Smooth muscle cell (in vitro differentiated cells): ENCODE data around the gene ZNF853. TPM values are rescaled to one million over a fixed set of nuclear protein-coding genes. Genes with fewer than 3 reads are reported as not detected.
"Not testable (repeated sequence)": the region's sequence is repeated elsewhere in the genome, so short reads cannot be mapped to it uniquely, and the experiment has no call there.

ENCODE experiments used
- DNase-seq: peaks from one replicate; lab custom pipeline; 2025; ENCODE audit not compliant: unreplicated experiment; lab: John Stamatoyannopoulos, UW
- H2AFZ ChIP-seq: fragments of 200-600 bp; sonication (generic); 2 replicates; pipeline ENCODE4 v1.6.0; 2016; ENCODE audit warnings: antibody characterized with exemption, low read depth, mild to moderate bottlenecking
- H3F3A ChIP-seq: fragments of 200-600 bp; sonication (generic); 2 replicates; pipeline ENCODE4 v1.6.0; 2017; ENCODE audit warnings: antibody characterized with exemption, low read depth
- H3K27ac ChIP-seq: fragments of 200-600 bp; sonication (generic); 2 replicates; pipeline ENCODE4 v1.5.1; 2016; ENCODE audit warnings: low read depth, mild to moderate bottlenecking
- H3K27me3 ChIP-seq: fragments of 200-600 bp; sonication (generic); 2 replicates; pipeline ENCODE4 v1.6.1; 2016; ENCODE audit warnings: low read depth, mild to moderate bottlenecking
- H3K36me3 ChIP-seq: fragments of 200-600 bp; sonication (generic); 2 replicates; pipeline ENCODE4 v1.5.1; 2016; ENCODE audit warnings: low read depth
- H3K4me1 ChIP-seq: fragments of 200-600 bp; sonication (generic); 2 replicates; pipeline ENCODE4 v1.5.1; 2016; ENCODE audit warnings: low read depth
- H3K4me2 ChIP-seq: fragments of 200-600 bp; sonication (generic); 2 replicates; pipeline ENCODE4 v1.6.0; 2016; ENCODE audit warnings: mild to moderate bottlenecking
- H3K4me3 ChIP-seq: fragments of 200-600 bp; sonication (generic); 2 replicates; pipeline ENCODE4 v1.5.1; 2016; ENCODE audit warnings: mild to moderate bottlenecking
- H3K79me2 ChIP-seq: fragments of 200-600 bp; sonication (generic); 2 replicates; pipeline ENCODE4 v1.6.0; 2016; ENCODE audit warnings: low read depth, mild to moderate bottlenecking
- H3K9ac ChIP-seq: fragments of 200-600 bp; sonication (generic); 2 replicates; pipeline ENCODE4 v1.6.0; 2016; ENCODE audit warnings: low read depth
- H3K9me3 ChIP-seq: fragments of 200-600 bp; sonication (generic); replicated peaks from 2 replicates; pipeline ENCODE4 v1.5.1; 2016; ENCODE audit warnings: low read depth
- H4K20me1 ChIP-seq: fragments of 200-600 bp; sonication (generic); 2 replicates; pipeline ENCODE4 v1.6.0; 2016; ENCODE audit warnings: low read depth
- WGBS: methylation state at CpG from one replicate; pipeline ENCODE4 v1.1.7; 2016; ENCODE audit warnings: low lambda C conversion rate; 5-methylcytosine and 5-hydroxymethylcytosine counted together
- polyA plus RNA-seq: library from polyadenylated mRNA; unstranded; fragments of >200 nt; fragmentation: Nextera tagmentation; extraction: Ambion mirVana; gene quantifications from 2 replicates; pipeline ENCODE4 v1.2.1, GENCODE V29; 2016
- total RNA-seq: library from RNA; depleted of rRNA; stranded (reverse); fragments of >200 nt; gene quantifications from 2 replicates; pipeline ENCODE4 v1.2.3, GENCODE V29; 2014
- TF ChIP-seq, protein P1 (sequence below): fragments of 200-600 bp; sonication (generic); IDR thresholded peaks from 2 replicates; pipeline ENCODE4 v1.5.1; 2017; ENCODE audit warnings: borderline replicate concordance, mild to moderate bottlenecking, antibody characterized with exemption; ENCODE audit not compliant: insufficient read depth, poor library complexity, severe bottlenecking

ZNF853 gene
- total and polyA plus RNA-seq, 2 experiments from 2014 or later = 8.9 to 10.3 TPM

GRCh38 chr7:6655636-6656385, 40.4 kb downstream of the ZNF853 start:
- no peaks in the 10 kb centered on the region for H3K9me3 ChIP-seq
- no peak overlapping the region for H3K27ac ChIP-seq
- no peak overlapping the region for H3K4me3 ChIP-seq
- no peaks in the 10 kb centered on the region for H4K20me1 ChIP-seq
- H3K4me2 ChIP-seq = no peak overlapping the region
- TF ChIP-seq, protein P1, sequence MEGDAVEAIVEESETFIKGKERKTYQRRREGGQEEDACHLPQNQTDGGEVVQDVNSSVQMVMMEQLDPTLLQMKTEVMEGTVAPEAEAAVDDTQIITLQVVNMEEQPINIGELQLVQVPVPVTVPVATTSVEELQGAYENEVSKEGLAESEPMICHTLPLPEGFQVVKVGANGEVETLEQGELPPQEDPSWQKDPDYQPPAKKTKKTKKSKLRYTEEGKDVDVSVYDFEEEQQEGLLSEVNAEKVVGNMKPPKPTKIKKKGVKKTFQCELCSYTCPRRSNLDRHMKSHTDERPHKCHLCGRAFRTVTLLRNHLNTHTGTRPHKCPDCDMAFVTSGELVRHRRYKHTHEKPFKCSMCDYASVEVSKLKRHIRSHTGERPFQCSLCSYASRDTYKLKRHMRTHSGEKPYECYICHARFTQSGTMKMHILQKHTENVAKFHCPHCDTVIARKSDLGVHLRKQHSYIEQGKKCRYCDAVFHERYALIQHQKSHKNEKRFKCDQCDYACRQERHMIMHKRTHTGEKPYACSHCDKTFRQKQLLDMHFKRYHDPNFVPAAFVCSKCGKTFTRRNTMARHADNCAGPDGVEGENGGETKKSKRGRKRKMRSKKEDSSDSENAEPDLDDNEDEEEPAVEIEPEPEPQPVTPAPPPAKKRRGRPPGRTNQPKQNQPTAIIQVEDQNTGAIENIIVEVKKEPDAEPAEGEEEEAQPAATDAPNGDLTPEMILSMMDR = no peak
- no peaks in the 10 kb centered on the region for H3K27me3 ChIP-seq
- H2AFZ ChIP-seq = no peak overlapping the region
- no peak for DNase-seq
- H3K79me2 ChIP-seq = no peaks in the 10 kb centered on the region
- 94% methylated on average over 15 of the region's 17 CpGs for WGBS
- no peaks in the 10 kb centered on the region for H3K4me1 ChIP-seq
- no peaks in the 10 kb centered on the region for H3K36me3 ChIP-seq
- no peak overlapping the region for H3K9ac ChIP-seq
- H3F3A ChIP-seq = no peaks in the 10 kb centered on the region

GRCh38 chr7:6656413-6656812, 41.0 kb downstream of the ZNF853 start:
- Histone ChIP-seq H3K27me3 (no peaks in the 10 kb centered on the region), H3K9ac (no peak overlapping the region), H3K27ac (no peak overlapping the region), H3K4me3 (no peak overlapping the region), H3K36me3 (no peaks in the 10 kb centered on the region), H3K4me2 (no peak overlapping the region), H3K4me1 (no peaks in the 10 kb centered on the region), H3K79me2 (no peaks in the 10 kb centered on the region), H3K9me3 (no peaks in the 10 kb centered on the region), H3F3A (no peaks in the 10 kb centered on the region), H4K20me1 (no peaks in the 10 kb centered on the region), H2AFZ (no peak overlapping the region)
- 98% methylated on average over 9 of the region's 9 CpGs for WGBS
- TF ChIP-seq, protein P1 = no peak
- no peak for DNase-seq

DNA sequence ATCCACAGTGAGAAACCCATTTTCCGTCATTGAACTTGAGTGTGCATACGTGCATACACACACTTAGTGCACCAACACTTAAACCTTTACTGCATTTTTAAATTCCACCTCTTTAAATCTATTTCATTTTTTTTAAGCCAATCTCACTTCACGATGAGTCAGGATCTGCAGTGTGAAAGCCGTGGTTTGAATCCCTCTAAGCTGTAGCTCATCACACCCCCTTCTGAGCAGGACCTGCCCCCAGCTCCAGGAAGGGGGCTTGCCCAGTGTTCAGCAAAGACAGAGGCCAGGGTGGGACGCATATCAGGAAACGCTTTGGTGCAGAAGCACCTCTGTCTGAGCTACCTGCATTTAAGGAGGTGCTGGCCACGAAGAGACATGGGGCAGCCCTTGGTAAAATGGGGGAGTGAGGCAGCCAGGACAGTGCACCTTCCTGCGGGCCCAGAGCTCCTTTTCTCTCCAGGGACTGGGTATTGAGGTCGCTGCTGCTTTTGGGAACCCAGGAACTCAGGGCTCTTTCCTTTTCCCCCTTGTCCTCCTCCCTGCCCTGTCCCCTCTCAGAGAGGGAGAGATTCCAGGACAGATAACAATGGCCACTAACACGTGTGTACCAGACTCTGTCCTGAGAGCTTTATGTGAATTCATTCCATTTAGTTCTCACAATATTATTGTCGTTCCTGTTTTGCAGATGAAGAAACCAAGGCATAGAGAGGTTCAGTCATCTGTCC, 43.4 kb downstream of the ZNF853 start:
- Histone ChIP-seq H2AFZ (no peak overlapping the region), H3K9ac (no peak overlapping the region), H3K27me3 (no peaks in the 10 kb centered on the region), H3K79me2 (no peaks in the 10 kb centered on the region), H3F3A (no peaks in the 10 kb centered on the region), H3K27ac (no peak overlapping the region), H3K4me1 (no peaks in the 10 kb centered on the region), H4K20me1 (no peaks in the 10 kb centered on the region), H3K9me3 (no peaks in the 10 kb centered on the region), H3K36me3 (no peaks in the 10 kb centered on the region), H3K4me3 (no peak overlapping the region), H3K4me2 (no peak overlapping the region)
- WGBS = 63% methylated on average over 11 of the region's 11 CpGs
- TF ChIP-seq, protein P1 = no peak
- DNase-seq = no peak

- H3K27ac ChIP-seq, DNase-seq, H3K4me3 ChIP-seq, H3K27me3 ChIP-seq, H3F3A ChIP-seq, H3K4me2 ChIP-seq, H3K9ac ChIP-seq, H3K79me2 ChIP-seq, H2AFZ ChIP-seq, H3K36me3 ChIP-seq, H3K4me1 ChIP-seq, H4K20me1 ChIP-seq: not testable (repeated sequence)
- H3K9me3 ChIP-seq = peaks cover 40% of the 10 kb centered on the region
- no CpG with 5 or more reads among the region's 34 CpGs for WGBS
These were observed 55.4 kb downstream of the ZNF853 start for GRCh38 chr7:6670851-6671250.

Other genes starting within 250 kb of the ZNF853 start
- 128 and 169 TPM in 2 replicates for gene RAC1, start 241.1 kb upstream of the ZNF853 start, total RNA-seq
- gene RAC1, start 241.1 kb upstream of the ZNF853 start, polyA plus RNA-seq = 523 and 602 TPM in 2 replicates
- gene DAGLB, start 167.7 kb upstream of the ZNF853 start, total RNA-seq = 11.1 and 21.3 TPM in 2 replicates
- gene DAGLB, start 167.7 kb upstream of the ZNF853 start, polyA plus RNA-seq = 14.1 and 17.1 TPM in 2 replicates
- gene KDELR2, start 131.5 kb upstream of the ZNF853 start, total RNA-seq = 407 and 420 TPM in 2 replicates
- gene KDELR2, start 131.5 kb upstream of the ZNF853 start, polyA plus RNA-seq = 624 and 689 TPM in 2 replicates
- gene GRID2IP, start 64.1 kb upstream of the ZNF853 start, total RNA-seq = not detected in 2 replicates
- not detected in 2 replicates for gene GRID2IP, start 64.1 kb upstream of the ZNF853 start, polyA plus RNA-seq
- gene ZDHHC4, start 38.2 kb upstream of the ZNF853 start, total RNA-seq = 55.8 and 59.2 TPM in 2 replicates
- gene ZDHHC4, start 38.2 kb upstream of the ZNF853 start, polyA plus RNA-seq = 69.5 and 86.8 TPM in 2 replicates
- 13.4 and 14.7 TPM in 2 replicates for gene INTS15, start 25.6 kb upstream of the ZNF853 start, total RNA-seq
- 17.6 and 25.9 TPM in 2 replicates for gene INTS15, start 25.6 kb upstream of the ZNF853 start, polyA plus RNA-seq
- gene ZNF316, start 21.7 kb downstream of the ZNF853 start, total RNA-seq = 6.6 and 8.7 TPM in 2 replicates
- gene ZNF316, start 21.7 kb downstream of the ZNF853 start, polyA plus RNA-seq = 8.3 and 15.9 TPM in 2 replicates
- 13.9 and 16.7 TPM in 2 replicates for gene ZNF12, start 91.3 kb downstream of the ZNF853 start, total RNA-seq
- gene ZNF12, start 91.3 kb downstream of the ZNF853 start, polyA plus RNA-seq = 8.7 and 13.0 TPM in 2 replicates
- gene RSPH10B2, start 138.5 kb downstream of the ZNF853 start, total RNA-seq = 1.3 TPM in 1 of 2 replicates, not detected in the other
- not detected in 2 replicates for gene RSPH10B2, start 138.5 kb downstream of the ZNF853 start, polyA plus RNA-seq
- gene CCZ1B, start 210.7 kb downstream of the ZNF853 start, total RNA-seq = 32.0 TPM in 2 replicates
- 28.0 and 36.9 TPM in 2 replicates for gene CCZ1B, start 210.7 kb downstream of the ZNF853 start, polyA plus RNA-seq